DMS53 (cell line): ENCODE results near the gene WNT5B.
"Not testable (repeated sequence)": the region's sequence is repeated elsewhere in the genome, so short reads cannot be mapped to it uniquely, and the experiment has no call there.

ENCODE experiments used
- DNase-seq: peaks from one replicate; lab custom pipeline; 2025; lab: John Stamatoyannopoulos, UW

Gene WNT5B

GRCh38 chr12:1691123-1692007 is 62.3 kb downstream of the WNT5B start:
- peak; percentile 87 for DNase-seq

GRCh38 chr12:1692226-1692625 is 63.2 kb downstream of the WNT5B start:
- DNase-seq, result no peak

GRCh38 chr12:1692895-1693610 is 64.0 kb downstream of the WNT5B start:
- no peak for DNase-seq

GRCh38 chr12:1695097-1695496 is 66.1 kb downstream of the WNT5B start:
- DNase-seq, result not testable (repeated sequence)

GRCh38 chr12:1695886-1696670 is 67.0 kb downstream of the WNT5B start:
- DNase-seq, result no peak

GRCh38 chr12:1696800-1697199 is 67.8 kb downstream of the WNT5B start:
- no peak for DNase-seq
